Activated naive CD8-positive, alpha-beta T cell treated with anti-CD3 and anti-CD28 coated beads, Interleukin-2, amount 10 ng/mL, durations not matched to agents 7 days and 5 days (primary cell): ENCODE results near the gene RNF182. TPM values are rescaled to one million over a fixed set of nuclear protein-coding genes. Genes with fewer than 3 reads are reported as not detected.

Experiments used
- ATAC-seq: fragments of 150-1000 bp; cut with Tn5 transposase; one replicate; pipeline ENCODE4 v1.10.0; 2021; ENCODE audit warnings: low read depth, moderate library complexity
- POLR2A ChIA-PET: fragments of 350-600 bp; sonication (Branson Sonifier 250); formaldehyde crosslinking; loops from one replicate; lab custom pipeline; 2021; ENCODE audit warnings: antibody characterized with exemption; lab: Charles Lee
- DNase-seq: peaks from one replicate; pipeline ENCODE4 v3.0.0; 2021
- H3K27ac Mint-ChIP-seq: one replicate; pipeline ENCODE4 v1.8.0; 2022; ENCODE audit warnings: mild to moderate bottlenecking, mixed read lengths
- H3K27me3 Mint-ChIP-seq: one replicate; pipeline ENCODE4 v1.8.0; 2022; ENCODE audit warnings: mild to moderate bottlenecking, moderate library complexity, mixed read lengths
- H3K36me3 Mint-ChIP-seq: one replicate; pipeline ENCODE4 v1.8.0; 2021; ENCODE audit warnings: mild to moderate bottlenecking, mixed read lengths
- H3K4me1 Mint-ChIP-seq: one replicate; pipeline ENCODE4 v1.8.0; 2021; ENCODE audit warnings: mixed read lengths
- H3K4me3 Mint-ChIP-seq: one replicate; pipeline ENCODE4 v1.8.0; 2022; ENCODE audit warnings: mild to moderate bottlenecking, moderate library complexity, mixed read lengths
- H3K9me3 Mint-ChIP-seq: one replicate; pipeline ENCODE4 v1.8.0; 2021; ENCODE audit warnings: mixed read lengths
- total RNA-seq, 2 experiments: library from RNA; stranded (reverse); gene quantifications; one replicate each; pipeline ENCODE4 v1.2.3, GENCODE V29; 2021

Gene RNF182
- total RNA-seq, 2 experiments from 2014 or later, result not detected

DNA sequence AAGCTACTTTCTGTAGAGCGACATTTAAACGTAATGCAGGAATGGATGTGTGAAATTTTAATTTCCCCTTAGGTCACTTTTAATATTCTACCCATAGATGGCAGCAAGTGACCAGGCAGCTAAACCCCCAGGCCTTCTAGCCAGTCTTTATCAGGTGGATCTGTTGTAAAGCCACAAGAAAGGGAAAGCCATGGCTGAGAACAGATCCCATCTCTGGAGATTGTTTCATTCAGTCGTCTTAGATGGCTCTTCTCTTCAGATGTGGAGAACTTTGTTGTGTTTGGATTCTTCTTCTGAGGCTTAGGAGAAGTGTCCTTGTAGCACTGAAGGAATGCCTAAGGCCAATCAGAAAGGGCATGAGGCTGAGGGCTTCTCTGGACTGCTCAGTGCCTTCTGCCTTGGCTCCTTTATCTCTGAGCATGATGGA, 15.8 kb upstream of the RNF182 start:
- Mint-ChIP-seq H3K4me1 (peaks cover 7% of the 10 kb centered on the region), H3K36me3 (no peaks in the 10 kb centered on the region), H3K27ac (no peak overlapping the region), H3K4me3 (no peak overlapping the region), H3K27me3 (peaks cover 41% of the 10 kb centered on the region), H3K9me3 (no peaks in the 10 kb centered on the region)
- DNase-seq (no peak), ATAC-seq (peak; percentile 71)
- POLR2A ChIA-PET, result no interaction called here

DNA sequence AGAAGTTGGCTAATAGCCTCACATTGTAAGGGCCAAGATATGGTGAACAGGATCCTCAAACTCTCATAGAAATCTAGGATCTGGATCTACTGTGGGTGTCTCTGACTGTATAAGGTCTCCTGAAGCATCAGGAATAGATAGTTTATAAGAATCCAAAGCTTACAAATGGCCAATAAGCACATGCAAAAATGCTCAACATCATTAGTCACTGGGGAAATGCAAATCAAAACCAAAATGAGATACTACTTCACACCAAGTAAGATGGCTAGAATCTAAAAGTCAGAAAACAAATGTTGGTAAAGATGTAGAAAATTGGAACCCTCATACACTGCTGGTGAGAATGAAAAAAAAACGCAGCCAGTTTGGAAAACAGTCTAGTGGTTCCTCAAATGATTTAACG, 14.3 kb upstream of the RNF182 start:
- ATAC-seq (no peak), DNase-seq (no peak)
- POLR2A ChIA-PET, result no interaction called here
- Mint-ChIP-seq H3K4me1 (peaks cover 7% of the 10 kb centered on the region), H3K27me3 (peaks cover 35% of the 10 kb centered on the region), H3K4me3 (no peak overlapping the region), H3K9me3 (no peaks in the 10 kb centered on the region), H3K27ac (no peak overlapping the region), H3K36me3 (no peaks in the 10 kb centered on the region)

DNA sequence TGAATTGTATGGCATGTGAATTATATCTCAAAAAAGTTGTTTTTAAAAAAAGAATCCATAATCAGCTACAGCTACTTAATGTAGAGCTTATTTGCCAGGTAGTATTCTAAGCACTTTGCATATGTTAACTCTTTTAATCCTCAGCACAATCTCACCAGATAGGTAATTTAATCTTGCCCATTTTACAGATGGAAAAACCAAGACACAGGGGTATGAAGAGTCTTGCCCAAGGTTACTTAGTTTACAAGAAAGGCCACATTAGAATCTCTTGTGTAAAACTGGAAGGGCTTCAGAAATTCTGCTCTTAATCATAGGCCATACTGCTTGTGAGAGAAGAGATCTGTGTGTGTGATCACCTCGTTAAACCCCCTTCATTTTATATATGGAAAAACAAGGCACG, 13.4 kb upstream of the RNF182 start:
- Mint-ChIP-seq H3K27me3 (peaks cover 35% of the 10 kb centered on the region), H3K9me3 (no peaks in the 10 kb centered on the region), H3K4me1 (peaks cover 7% of the 10 kb centered on the region), H3K4me3 (no peak overlapping the region), H3K36me3 (no peaks in the 10 kb centered on the region), H3K27ac (no peak overlapping the region)
- DNase-seq (no peak), ATAC-seq (no peak)
- POLR2A ChIA-PET, result no interaction called here

DNA sequence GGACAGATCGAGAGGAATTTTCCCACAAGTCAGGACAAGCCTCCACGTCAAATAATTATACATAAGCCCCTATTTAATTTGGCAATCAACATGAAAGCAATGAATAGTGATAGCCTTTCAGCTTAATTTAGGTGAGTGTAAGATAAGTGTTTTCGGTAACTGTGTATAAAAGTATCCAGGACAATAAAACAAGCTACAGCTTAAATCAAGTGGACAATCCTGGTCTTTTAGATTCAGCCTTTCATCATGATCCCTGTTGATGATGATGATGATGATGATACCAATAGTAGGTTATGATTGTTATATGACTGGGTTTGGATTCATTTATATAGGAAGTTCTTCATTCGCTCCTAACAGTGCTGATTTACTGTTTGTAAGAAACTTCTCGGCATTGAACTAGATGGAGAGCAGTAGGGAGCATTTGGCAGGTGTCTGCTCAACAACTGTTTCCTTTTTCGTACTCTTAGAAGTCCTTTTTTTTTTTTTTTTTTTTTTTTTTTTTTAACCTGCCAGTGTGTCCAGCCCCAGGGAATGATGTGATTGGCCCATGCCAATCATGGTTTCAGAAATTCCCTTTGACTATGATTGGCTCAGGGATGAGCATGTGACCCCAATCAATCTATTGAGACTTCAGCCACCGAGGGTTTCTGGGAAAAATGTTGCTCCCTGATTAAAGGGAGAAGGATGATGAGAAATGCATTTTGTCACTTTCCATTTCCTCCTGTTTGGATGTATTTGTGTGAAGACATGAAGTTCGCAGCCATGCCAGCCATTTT, 11.3 kb upstream of the RNF182 start:
- POLR2A ChIA-PET, result no interaction called here
- H3K27me3 Mint-ChIP-seq, result peaks cover 27% of the 10 kb centered on the region
- ATAC-seq, result no peak
- H3K27ac Mint-ChIP-seq, result no peak overlapping the region
- no peak for DNase-seq
- H3K4me3 Mint-ChIP-seq, result no peak overlapping the region
- no peaks in the 10 kb centered on the region for H3K36me3 Mint-ChIP-seq
- H3K9me3 Mint-ChIP-seq, result no peaks in the 10 kb centered on the region
- H3K4me1 Mint-ChIP-seq, result peaks cover 7% of the 10 kb centered on the region

DNA sequence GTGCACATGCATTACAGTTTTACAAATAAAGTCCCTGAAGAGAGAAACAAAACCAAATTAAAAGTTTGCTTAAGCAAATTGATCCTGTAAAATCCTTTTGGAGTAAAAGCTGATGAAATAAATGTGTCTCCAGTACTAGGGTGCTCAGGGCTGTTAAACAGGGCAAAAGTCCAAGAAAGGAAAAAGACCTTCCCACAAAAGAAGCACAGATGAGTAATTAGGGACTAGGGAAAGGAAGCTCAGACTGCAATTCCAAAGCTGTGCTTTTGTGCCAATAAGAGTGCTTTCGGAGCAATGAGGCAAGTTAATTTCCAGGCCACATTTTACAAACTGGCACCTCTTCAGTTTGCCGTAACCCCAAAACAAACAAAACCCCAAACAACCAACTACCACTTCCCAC, 10.4 kb upstream of the RNF182 start:
- H3K9me3 Mint-ChIP-seq, result no peaks in the 10 kb centered on the region
- ATAC-seq, result no peak
- H3K27ac Mint-ChIP-seq, result no peak overlapping the region
- H3K4me3 Mint-ChIP-seq, result no peak overlapping the region
- no peaks in the 10 kb centered on the region for H3K36me3 Mint-ChIP-seq
- POLR2A ChIA-PET, result no interaction called here
- H3K27me3 Mint-ChIP-seq, result peaks cover 30% of the 10 kb centered on the region
- DNase-seq, result no peak
- H3K4me1 Mint-ChIP-seq, result no peaks in the 10 kb centered on the region

DNA sequence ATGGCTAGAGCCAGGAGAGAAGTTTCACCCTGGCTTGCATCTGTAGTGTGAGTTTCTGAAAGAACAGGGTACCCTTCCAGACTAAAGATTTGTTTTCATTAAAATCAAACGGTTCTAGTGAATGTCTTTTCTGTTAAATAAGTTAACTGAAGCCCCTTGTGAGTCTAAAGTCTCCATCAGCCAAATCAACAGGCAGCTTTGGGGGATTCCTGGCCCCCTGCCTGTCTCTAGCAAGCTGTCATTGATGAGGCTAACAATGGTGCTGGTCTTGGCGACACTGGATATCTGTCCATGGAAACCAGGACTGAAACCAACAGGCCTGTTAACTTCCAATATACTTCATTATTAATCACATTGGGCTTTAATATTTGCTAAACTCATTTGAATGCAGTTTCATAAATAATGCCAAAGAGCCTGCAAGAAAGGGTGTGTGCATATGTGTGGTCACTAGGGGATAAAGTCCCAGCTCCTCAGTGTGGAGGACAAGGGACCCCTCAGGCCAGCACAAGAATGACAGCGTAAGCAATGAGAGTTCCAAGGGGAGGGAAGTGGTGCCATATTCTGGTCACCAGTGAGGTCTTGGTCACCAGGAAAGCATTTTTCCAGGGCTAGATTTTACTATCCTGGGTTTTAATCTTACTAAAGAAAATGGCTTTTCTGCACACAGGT, 9.1 kb upstream of the RNF182 start:
- H3K27ac Mint-ChIP-seq, result no peak overlapping the region
- DNase-seq, result no peak
- no peak overlapping the region for H3K4me3 Mint-ChIP-seq
- no peaks in the 10 kb centered on the region for H3K4me1 Mint-ChIP-seq
- H3K9me3 Mint-ChIP-seq, result no peaks in the 10 kb centered on the region
- H3K27me3 Mint-ChIP-seq, result peaks cover 35% of the 10 kb centered on the region
- H3K36me3 Mint-ChIP-seq, result no peaks in the 10 kb centered on the region
- ATAC-seq, result no peak
- POLR2A ChIA-PET, result no interaction called here

DNA sequence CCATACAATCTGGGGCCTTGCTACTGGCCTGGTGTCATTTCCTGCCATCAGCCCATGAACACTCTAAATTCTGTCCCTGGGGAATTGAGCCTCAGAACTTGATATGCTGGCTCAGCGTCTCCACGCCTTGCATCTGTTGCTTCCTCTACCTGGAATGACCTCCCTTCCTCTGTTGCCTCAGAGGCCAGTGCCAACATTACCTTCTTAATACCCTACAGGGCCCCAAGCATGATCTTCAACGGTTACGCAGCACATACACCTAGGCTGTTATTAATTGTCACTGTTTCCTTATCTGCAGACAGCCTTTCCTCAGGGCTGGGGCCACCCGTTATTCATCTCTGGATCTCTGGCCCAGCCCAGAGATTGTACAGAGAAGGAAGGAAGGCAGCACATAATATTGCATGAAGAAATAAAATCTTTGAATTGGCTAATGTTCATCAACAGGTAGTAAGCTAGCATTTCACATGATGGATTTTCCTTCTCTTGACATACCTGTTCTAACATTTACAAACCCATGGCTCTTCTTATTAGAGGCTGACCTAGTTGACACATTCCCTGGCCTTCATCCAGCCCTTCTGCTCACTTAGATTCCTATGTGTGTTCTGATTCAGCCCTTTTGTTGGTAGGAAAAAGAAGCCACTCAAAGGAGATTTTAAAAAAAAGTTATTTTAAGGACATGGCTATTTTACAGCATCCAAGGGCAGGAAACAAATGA, 8.4 kb upstream of the RNF182 start:
- Mint-ChIP-seq H3K4me3 (no peak overlapping the region), H3K4me1 (no peaks in the 10 kb centered on the region), H3K27ac (no peak overlapping the region), H3K36me3 (no peaks in the 10 kb centered on the region), H3K27me3 (peaks cover 40% of the 10 kb centered on the region), H3K9me3 (no peaks in the 10 kb centered on the region)
- POLR2A ChIA-PET, result no interaction called here
- DNase-seq (no peak), ATAC-seq (no peak)

DNA sequence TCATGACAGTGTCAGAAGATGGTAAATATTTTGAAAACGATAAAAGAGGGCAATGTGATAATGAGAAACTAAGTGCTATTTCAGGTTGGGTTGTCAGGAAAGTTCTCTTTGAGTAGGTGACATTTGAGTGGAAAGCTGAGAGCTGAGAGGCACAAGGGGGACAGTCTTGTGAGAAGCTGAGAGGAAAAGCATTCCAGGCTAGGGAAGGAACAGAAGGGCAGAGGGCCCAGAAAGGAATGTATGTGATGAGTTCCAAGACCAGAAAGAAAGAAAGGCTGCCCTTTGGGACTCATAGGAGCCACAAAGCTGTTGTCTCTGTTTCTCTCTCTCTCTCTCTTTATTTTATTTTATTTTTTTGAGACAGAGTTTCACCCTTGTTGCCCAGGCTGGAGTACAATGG, 7.6 kb upstream of the RNF182 start:
- no peak overlapping the region for H3K4me3 Mint-ChIP-seq
- POLR2A ChIA-PET, result no interaction called here
- no peaks in the 10 kb centered on the region for H3K4me1 Mint-ChIP-seq
- H3K36me3 Mint-ChIP-seq, result no peaks in the 10 kb centered on the region
- H3K27ac Mint-ChIP-seq, result no peak overlapping the region
- peaks cover 40% of the 10 kb centered on the region for H3K27me3 Mint-ChIP-seq
- DNase-seq (no peak), ATAC-seq (no peak)
- no peaks in the 10 kb centered on the region for H3K9me3 Mint-ChIP-seq

DNA sequence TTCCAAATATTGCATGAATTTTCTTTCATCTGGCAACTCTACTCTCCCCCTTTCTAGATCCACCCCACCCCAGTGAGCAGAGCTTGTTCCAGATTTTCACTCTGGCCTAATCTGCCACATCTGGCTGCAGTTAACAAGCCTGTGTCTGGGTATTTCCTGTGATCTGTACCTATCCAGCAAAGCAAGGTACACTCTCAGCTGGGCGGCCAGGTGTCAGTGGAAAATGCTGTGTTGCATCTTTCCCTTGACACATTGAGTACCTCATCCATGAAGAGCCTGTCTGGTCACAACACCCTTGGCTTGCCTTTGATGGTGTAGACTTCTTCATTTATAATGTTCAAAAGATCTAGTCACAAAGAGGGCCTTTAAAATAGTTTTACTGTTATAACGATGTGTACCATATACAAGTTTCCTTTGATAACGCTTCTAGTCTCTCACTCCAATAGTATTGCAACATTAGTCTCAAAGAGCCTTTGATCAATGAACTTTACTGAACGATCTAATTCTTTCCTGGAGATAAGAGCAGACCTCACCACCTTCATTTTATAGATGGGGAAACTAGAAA, 6.0 kb upstream of the RNF182 start:
- ATAC-seq (no peak), DNase-seq (no peak)
- Mint-ChIP-seq H3K27me3 (peaks cover 53% of the 10 kb centered on the region), H3K4me3 (no peak overlapping the region), H3K9me3 (no peaks in the 10 kb centered on the region), H3K27ac (no peak overlapping the region), H3K36me3 (no peaks in the 10 kb centered on the region), H3K4me1 (no peaks in the 10 kb centered on the region)
- POLR2A ChIA-PET, result interaction anchor here (0.6 kb wide), 1 partner anchor 89 kb away, joined by 7 read pairs; no protein-coding TSS in a partner anchor

DNA sequence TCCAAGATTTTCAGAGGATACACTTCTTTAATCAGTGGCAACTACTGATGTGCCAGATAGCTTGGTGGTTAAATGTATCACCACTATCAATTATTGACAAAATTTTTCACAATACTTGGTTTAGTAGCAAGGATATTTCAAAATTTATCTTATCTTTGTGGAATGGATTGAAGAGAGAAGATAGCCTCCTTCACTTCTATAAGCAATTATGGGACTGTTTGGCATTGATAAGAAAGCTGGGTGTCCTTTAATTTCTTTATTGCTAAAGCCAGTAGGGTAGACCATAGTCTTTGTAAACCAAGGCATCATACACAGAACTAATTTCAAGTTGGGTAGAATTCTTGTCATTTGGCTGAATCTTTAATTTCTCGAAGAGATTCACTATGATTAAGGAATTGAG, 4.9 kb upstream of the RNF182 start:
- no peak for DNase-seq
- POLR2A ChIA-PET, result no interaction called here
- no peak for ATAC-seq

DNA sequence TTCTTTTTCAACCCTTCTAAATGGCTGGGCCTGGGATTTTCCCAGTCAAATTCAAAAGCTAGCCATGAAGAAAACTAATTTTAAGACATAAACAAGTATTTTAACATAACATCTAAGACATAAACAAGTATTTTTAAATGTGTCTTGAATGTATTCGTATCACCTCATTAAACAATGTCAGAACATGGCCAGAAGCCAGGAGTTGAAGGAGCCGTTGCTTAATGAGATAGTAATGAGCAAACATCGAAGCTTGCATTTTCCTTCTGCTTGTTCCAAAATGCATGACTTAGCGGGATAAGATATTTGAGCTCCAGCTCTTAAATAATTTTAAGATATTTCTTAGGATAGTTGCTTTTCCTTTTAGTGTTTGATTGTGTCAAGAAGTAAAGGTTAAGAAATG, 4.2 kb upstream of the RNF182 start:
- POLR2A ChIA-PET, result no interaction called here
- ATAC-seq (no peak), DNase-seq (no peak)
- no peaks in the 10 kb centered on the region for H3K36me3 Mint-ChIP-seq
- peaks cover 11% of the 10 kb centered on the region for H3K4me1 Mint-ChIP-seq
- H3K27ac Mint-ChIP-seq, result no peak overlapping the region
- H3K27me3 Mint-ChIP-seq, result peaks cover 61% of the 10 kb centered on the region
- H3K9me3 Mint-ChIP-seq, result no peaks in the 10 kb centered on the region
- H3K4me3 Mint-ChIP-seq, result no peak overlapping the region

More for the DNA sequence above, 4.9 kb upstream of the RNF182 start:
- Mint-ChIP-seq H3K4me3 (no peak overlapping the region), H3K9me3 (no peaks in the 10 kb centered on the region), H3K36me3 (no peaks in the 10 kb centered on the region), H3K27me3 (peaks cover 61% of the 10 kb centered on the region), H3K4me1 (peaks cover 7% of the 10 kb centered on the region), H3K27ac (no peak overlapping the region)

DNA sequence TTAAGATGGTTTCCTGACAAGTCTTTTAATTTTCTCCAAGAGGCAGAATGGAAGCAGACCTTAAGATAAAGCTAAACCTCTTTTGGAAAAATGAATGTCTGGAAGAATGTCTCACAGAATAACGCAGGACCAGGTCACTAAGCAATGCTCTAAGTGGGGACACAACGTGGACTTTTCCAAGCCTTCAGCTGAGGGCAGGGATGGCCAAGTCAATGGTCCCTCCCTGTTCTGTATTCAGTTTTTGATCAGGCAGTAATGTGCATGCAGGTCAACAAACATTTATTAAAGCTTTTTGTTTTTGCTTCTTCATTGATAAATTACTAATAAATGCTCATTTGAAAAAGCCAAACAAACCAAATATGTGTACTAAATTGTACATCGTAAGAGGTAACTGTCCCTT, 2.0 kb upstream of the RNF182 start:
- ATAC-seq, result no peak
- POLR2A ChIA-PET, result no interaction called here
- Mint-ChIP-seq H3K4me1 (peaks cover 12% of the 10 kb centered on the region), H3K4me3 (no peak overlapping the region), H3K27ac (no peak overlapping the region), H3K36me3 (no peaks in the 10 kb centered on the region), H3K9me3 (no peaks in the 10 kb centered on the region), H3K27me3 (peaks cover 77% of the 10 kb centered on the region)
- DNase-seq, result no peak

DNA sequence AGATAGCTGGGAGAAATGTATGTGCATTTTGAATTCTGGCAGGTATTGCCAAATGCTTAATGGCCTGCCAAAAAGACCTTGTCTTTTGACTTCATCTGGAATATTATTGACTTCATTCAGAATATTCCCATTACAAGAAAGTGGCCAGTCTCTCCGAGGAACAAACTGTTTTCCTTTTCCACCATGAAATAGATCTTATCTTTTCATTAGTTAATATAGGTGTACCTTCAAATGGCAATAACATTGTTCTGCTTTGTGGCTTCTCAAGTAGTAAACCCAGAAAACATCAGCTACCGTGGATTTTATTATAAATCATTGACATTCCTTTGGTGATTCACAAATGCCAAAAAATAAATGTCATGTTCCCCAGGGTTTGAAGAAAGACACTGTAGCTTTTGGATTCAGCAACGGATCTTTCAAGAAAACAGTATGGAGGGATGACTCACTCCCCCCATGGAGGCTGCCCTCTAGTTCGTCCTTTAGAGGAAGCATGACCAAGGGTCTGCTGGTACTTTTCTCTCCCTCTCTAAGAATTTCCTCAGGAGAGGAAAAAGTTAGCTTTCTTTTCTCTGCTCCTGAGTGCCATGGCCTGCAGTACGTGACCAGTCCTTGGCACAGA, 1.1 kb upstream of the RNF182 start:
- DNase-seq (no peak), ATAC-seq (no peak)
- peaks cover 12% of the 10 kb centered on the region for H3K4me1 Mint-ChIP-seq
- no peaks in the 10 kb centered on the region for H3K36me3 Mint-ChIP-seq
- POLR2A ChIA-PET, result no interaction called here
- H3K27ac Mint-ChIP-seq, result no peak overlapping the region
- H3K4me3 Mint-ChIP-seq, result no peak overlapping the region
- peaks cover 82% of the 10 kb centered on the region for H3K27me3 Mint-ChIP-seq
- no peaks in the 10 kb centered on the region for H3K9me3 Mint-ChIP-seq
